ENCODE data around the gene RTRAF. TPM values are rescaled to one million over a fixed set of nuclear protein-coding genes. Genes with fewer than 3 reads are reported as not detected.
A peak's percentile ranks its signal among the peaks of the same experiment; 100 is the strongest.

The RTRAF gene
- total RNA-seq, 4 donors from 2014 or later = 72.2 to 109 (median 84.7) TPM

- WGBS, 2 donors (ENCODE audit: low coverage in 1 of 2) = 93 to 97% methylated on average over 4 to 5 of the region's 5 CpGs
- Histone ChIP-seq H3K27me3 (no peaks in the 10 kb centered on the region), H3K4me1 (peaks cover 0 to 9% (median 0%) of the 10 kb centered on the region in 3 donors), H3K9me3 (no peaks in the 10 kb centered on the region), H3K36me3 (no peaks in the 10 kb centered on the region), H3K4me3 (no peak overlapping the region), H3K27ac (no peak overlapping the region)
- TF ChIP-seq CTCF (IDR thresholded peaks at IDR 0.05) = no peak
- no peak for TF ChIP-seq EP300 (IDR thresholded peaks at IDR 0.05)
- no peak for TF ChIP-seq POLR2A (IDR thresholded peaks at IDR 0.05)
- TF ChIP-seq POLR2AphosphoS5 (IDR thresholded peaks at IDR 0.05) = no peak
- ATAC-seq = no peak
These were observed 12.3 kb upstream of the RTRAF start for GRCh38 chr14:51977075-51977474.

GRCh38 chr14:51978681-51979085, 10.7 kb upstream of the RTRAF start:
- Histone ChIP-seq H3K9me3 (no peaks in the 10 kb centered on the region), H3K36me3 (no peaks in the 10 kb centered on the region), H3K27ac (peak overlapping the region in 3 of 4 donors; percentile 23 to 40 (median 30)), H3K27me3 (no peaks in the 10 kb centered on the region), H3K4me3 (no peak overlapping the region), H3K4me1 (peaks cover 0 to 9% (median 0%) of the 10 kb centered on the region in 3 donors)
- no peak for ATAC-seq
- TF ChIP-seq POLR2AphosphoS5 (IDR thresholded peaks at IDR 0.05) (no peak), EP300 (IDR thresholded peaks at IDR 0.05) (no peak), POLR2A (IDR thresholded peaks at IDR 0.05) (no peak), CTCF (IDR thresholded peaks at IDR 0.05) (no peak)
- WGBS, 2 donors (ENCODE audit: low coverage in 1 of 2) = 27 to 41% methylated on average over 2 of the region's 2 CpGs

GRCh38 chr14:51979088-51979709, 10.1 kb upstream of the RTRAF start:
- no peaks in the 10 kb centered on the region for H3K27me3 ChIP-seq
- WGBS, 2 donors (ENCODE audit: low coverage in 1 of 2) = 19 to 30% methylated on average over 16 of the region's 17 CpGs
- H3K27ac ChIP-seq = peak overlapping the region in 3 of 4 donors; percentile 23 to 40 (median 30)
- H3K9me3 ChIP-seq = no peaks in the 10 kb centered on the region
- peaks cover 0 to 9% (median 0%) of the 10 kb centered on the region in 3 donors for H3K4me1 ChIP-seq
- H3K36me3 ChIP-seq = no peaks in the 10 kb centered on the region
- H3K4me3 ChIP-seq = no peak overlapping the region
- TF ChIP-seq EP300 (IDR thresholded peaks at IDR 0.05) = no peak
- TF ChIP-seq POLR2A (IDR thresholded peaks at IDR 0.05) = no peak
- TF ChIP-seq CTCF (IDR thresholded peaks at IDR 0.05) = peak; percentile 84 to 94 (median 88)
- peak; percentile 51 for ATAC-seq

GRCh38 chr14:51981218-51981854, 8.0 kb upstream of the RTRAF start:
- TF ChIP-seq CTCF (IDR thresholded peaks at IDR 0.05) (no peak), POLR2AphosphoS5 (IDR thresholded peaks at IDR 0.05) (no peak), EP300 (IDR thresholded peaks at IDR 0.05) (no peak), POLR2A (IDR thresholded peaks at IDR 0.05) (no peak)
- Histone ChIP-seq H3K4me1 (peaks cover 0 to 9% (median 0%) of the 10 kb centered on the region in 3 donors), H3K4me3 (no peak overlapping the region), H3K27ac (no peak overlapping the region), H3K27me3 (no peaks in the 10 kb centered on the region), H3K36me3 (no peaks in the 10 kb centered on the region), H3K9me3 (no peaks in the 10 kb centered on the region)
- 59 to 100% methylated on average over 2 of the region's 4 CpGs for WGBS, 2 donors (ENCODE audit: low coverage in 1 of 2)
- no peak for ATAC-seq

GRCh38 chr14:51988221-51988620, 1.1 kb upstream of the RTRAF start:
- Histone ChIP-seq H3K9me3 (no peaks in the 10 kb centered on the region), H3K27me3 (no peaks in the 10 kb centered on the region), H3K4me3 (no peak overlapping the region), H3K4me1 (peaks cover 5 to 38% (median 12%) of the 10 kb centered on the region in 3 donors), H3K36me3 (peaks cover 0 to 21% of the 10 kb centered on the region in 2 donors), H3K27ac (peak overlapping the region in 3 of 4 donors; percentile 73 to 94 (median 94))
- TF ChIP-seq CTCF (IDR thresholded peaks at IDR 0.05) = no peak
- no peak for ATAC-seq
- 33 to 55% methylated on average over 1 of the region's 1 CpG for WGBS, 2 donors (ENCODE audit: low coverage in 1 of 2)

All from gastroesophageal sphincter (tissue), 4 donors.